Activated T-cell treated with anti-CD3 and anti-CD28 coated beads, Interleukin-2, amount 50 U/mL, for 1 hour (primary cell): ENCODE results near the gene NOB1.
"Not testable (repeated sequence)": the region's sequence is repeated elsewhere in the genome, so short reads cannot be mapped to it uniquely, and the experiment has no call there.

Source experiments
- DNase-seq: peaks from one replicate; pipeline ENCODE4 v3.0.0-alpha.2; 2020

The NOB1 gene

DNA sequence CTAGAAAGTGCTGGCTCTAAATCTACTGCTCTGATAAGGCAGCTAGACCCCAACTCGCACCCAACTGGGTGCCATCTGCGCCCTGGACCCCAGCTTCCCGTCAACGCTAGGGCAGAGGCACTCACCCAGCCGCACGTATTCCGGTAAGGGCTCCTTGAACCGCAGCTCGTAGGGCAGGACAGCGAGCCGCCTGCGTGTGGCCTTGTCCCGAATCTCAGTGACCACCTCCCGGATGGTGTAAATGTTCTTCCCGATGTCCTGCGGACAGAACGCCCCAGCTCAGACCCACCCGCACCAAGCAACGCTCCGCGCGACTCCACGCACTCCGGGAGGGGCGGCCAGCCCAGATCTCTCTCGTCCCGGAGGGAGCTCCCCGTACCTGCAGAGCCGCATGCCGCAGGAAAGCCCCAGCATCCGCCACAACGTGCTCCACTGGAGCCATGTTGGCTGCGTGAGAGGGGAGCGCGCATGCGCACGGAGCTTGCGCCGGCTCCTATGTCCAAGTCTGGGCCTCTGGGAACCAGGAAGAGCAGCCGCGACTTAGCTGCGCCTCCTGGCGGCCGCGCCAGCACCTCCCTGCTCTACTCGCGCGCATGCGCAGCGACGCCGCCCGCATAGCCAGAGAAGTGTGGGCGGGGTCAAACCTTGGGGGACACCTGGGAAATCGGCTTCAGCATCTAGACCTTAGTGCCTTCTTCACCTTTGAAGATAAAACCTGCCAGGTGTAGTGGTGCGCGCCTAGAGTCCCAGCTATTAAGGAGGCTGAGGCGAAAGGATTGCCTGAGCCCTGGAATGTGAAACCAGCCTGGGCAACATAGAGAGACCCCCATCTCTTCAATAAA lies at the start of gene NOB1:
NOB1 (minus strand) TSS at position 458 of the 842 bp plus-strand sequence; CDS start at position 442, 16 bp downstream.
- peak; percentile 97 for DNase-seq

DNA sequence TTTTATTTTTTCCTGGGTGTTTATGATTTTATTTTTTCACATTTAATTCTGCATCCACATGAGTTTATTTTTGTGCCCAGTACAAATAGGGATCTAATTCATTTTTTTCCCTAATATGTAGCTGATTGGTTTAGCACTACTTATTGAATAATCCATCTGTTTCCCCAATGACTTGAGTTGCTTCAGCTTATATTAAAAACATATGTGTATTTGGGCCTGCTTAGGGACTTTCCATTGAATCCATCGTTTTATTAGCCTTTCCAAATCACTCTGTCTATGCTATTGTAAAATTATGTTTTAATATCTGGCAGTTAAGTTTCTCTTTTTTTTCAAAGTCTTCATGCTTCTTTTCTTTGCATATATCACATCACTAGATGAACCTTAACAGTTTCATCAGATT lies 49.6 kb upstream of the NOB1 start:
- no peak for DNase-seq

- no peak for DNase-seq
Measured at GRCh38 chr16:69799611-69800031, 44.9 kb upstream of the NOB1 start.

GRCh38 chr16:69798466-69798865 lies 43.7 kb upstream of the NOB1 start:
- DNase-seq: no peak

GRCh38 chr16:69796285-69797118 lies 41.8 kb upstream of the NOB1 start:
- DNase-seq: no peak

GRCh38 chr16:69794486-69794885 lies 39.8 kb upstream of the NOB1 start:
- DNase-seq: no peak

DNA sequence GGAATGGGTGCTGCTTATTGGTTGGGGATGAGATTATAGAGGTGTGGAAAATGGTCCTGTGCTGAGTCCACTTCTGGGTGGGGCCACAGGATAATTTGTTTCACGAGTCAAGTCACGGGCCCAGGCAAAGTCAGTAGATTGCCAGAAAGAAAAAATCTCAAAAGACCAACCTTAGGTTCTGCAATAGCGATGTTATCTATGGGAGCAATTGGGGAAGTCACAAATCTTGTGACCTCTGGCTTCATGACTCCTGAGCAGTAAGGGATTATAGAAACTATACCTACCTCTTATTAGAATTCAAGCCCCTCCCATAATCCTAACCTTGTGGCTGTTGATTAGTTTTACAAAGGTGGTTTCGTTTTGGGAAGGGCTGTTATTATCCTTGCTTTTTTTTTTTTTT lies 38.8 kb upstream of the NOB1 start:
- no peak for DNase-seq

GRCh38 chr16:69791391-69791847 lies 36.7 kb upstream of the NOB1 start:
- not testable (repeated sequence) for DNase-seq

DNA sequence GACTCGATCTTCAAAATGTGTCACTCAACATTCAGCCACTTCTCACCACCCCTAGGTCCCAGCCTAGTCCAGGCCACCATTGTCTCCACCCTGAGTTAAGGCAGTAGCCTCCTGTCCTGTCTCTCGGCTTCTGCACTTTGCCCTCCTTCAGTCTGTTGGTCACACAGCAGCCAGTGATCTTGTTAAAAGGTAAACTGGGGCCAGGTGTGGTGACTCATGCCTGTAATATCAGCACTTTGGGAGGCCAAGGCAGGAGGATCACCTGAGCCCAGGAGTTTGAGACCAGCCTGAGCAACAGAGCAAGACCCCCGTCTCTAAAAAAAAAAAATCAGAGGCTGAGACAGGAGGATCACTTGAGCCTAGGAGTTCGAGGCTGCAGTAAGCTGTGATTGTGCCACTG lies 33.2 kb upstream of the NOB1 start:
- DNase-seq: no peak

DNA sequence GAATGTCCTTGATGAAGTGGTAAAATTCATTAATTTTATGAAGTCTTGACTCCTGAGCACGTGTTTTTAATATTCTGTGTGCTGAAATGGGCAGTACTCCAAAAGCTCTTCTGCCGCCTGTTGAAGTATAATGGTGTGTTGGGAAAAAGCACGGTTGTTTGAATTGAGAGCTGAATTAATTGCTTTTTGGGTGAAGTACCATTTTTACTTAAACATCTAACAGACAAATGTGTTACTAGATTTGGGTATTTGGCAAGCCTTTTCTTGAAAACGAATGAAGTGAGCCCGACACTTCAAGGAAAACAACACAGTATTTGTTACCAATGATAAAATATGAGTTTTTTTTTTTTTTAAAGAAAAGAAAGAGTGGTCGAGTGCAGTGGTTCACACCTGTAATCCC lies 29.9 kb upstream of the NOB1 start:
- DNase-seq: no peak

DNA sequence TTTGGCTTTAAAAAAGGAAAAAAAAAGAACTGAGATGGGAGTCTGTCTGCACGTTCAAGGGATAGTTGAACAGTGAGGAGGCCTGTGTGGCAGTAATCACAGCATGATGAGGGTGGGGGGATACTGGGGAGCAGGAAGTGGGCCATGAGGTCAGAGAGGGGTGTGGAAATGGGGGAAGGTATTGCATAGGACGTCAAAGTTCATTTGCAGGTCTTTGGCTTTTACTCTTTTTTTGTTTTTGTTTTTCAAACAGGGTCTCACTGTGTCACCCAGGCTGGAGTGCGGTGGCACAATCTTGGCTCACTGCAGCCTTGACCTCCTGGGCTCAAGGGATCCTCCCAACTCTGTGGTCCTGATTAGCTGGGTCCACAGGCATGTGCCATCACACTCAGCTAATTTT lies 26.4 kb upstream of the NOB1 start:
- DNase-seq: no peak

DNA sequence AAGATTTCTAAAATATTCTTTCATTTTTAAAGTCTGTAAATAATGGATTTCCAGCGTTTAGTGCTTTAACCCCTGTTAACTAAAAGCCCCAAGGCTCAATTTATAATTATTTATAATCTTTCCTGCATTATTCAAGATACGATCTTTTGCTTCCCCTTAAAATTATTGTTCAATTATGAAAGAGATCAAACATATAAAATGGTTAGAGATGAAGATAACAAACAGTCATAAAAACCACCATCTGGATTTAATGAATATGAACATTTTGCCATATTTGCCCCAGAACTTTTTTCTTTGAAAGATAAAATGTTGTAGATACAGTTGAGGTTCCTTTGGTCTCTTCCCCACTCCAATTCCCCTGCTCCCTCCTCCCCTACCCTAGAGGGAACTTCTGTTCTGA lies 25.0 kb upstream of the NOB1 start:
- no peak for DNase-seq

GRCh38 chr16:69775563-69775962 lies 20.8 kb upstream of the NOB1 start:
- no peak for DNase-seq

DNA sequence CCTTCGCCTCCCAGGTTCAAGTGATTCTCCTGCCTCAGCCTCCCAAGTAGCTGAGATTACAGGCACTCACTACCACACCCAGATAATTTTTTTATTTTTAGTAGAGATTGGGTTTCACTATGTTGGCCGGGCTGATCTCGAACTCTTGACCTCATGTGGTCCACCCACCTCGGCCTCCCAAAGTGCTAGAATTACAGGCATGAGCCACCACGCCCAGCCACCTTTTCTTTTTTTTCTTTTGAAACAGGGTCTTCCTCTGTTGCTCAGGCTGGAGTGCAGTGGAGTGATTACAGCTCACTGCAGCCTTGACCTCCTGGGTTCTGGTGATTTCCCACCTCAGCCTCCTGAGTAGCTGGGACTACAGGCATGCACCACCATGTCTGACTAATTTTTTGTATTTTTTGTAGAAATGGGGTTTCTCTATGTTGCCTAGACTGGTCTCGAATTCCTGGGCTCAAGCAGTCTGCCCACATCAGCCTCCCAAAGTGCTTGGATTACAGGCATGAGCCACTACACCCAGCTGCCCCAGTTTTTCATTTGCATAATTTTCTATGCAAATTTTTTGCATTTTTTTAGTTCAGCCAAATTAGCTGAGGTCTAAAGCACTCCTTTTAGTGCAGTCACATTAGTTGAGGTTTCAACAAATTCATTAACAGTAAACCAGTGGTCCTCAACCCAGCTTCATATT lies 18.7 kb upstream of the NOB1 start:
- no peak for DNase-seq

DNA sequence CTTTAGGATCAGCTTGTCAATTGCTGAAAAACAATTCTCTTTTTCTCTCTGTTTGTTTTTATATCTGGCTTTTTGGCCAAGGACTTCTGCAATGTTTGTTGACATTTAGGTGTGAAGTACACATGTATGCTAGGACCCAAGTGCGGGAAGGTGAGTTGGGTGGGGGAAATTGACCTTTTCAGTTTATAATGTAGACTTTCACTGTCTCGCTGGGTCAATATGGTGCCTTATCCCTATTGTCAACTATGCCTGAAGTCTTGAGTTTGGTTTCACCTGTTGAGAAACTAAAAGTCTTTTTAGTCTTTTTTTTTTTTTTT lies 16.9 kb upstream of the NOB1 start:
- no peak for DNase-seq

DNA sequence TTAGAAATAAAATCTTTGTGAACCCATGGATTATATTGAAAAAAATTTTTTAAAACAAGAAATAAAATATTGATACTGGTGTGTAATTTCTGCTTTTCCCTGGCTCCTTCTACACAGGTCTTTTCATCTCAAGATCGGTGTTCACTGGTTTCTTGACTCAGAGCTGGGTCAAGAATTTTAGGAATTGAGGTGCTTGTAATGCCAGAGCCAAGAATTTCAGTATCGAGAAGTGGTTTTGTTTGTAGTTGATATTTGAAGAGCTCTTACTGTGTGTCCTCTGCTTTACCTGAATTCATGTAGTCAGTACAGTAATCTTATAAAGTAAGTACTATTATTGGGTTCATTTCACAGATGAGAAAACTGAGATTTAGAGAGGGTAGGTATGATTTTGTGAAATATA lies 14.7 kb upstream of the NOB1 start:
- DNase-seq: no peak

- DNase-seq: no peak
Measured at GRCh38 chr16:69768666-69769065, 13.9 kb upstream of the NOB1 start.

- no peak for DNase-seq
Measured at GRCh38 chr16:69767459-69768229, 12.9 kb upstream of the NOB1 start.

DNA sequence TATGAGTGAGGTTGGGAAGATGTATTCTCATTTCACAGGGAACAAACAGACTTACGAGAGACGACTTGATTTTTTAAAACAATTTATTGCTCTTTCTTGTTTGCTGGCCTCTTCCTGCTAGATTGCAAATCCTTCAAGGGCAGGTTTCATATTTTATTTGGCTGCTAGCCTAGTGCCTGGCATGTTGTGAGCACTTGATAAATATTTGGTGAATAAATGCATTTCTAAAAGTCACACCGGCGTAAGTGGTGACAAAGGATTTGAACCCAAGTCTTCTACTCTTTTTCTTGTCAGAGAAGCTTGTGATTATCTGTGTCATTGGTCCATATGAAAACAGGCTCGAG lies 8.8 kb upstream of the NOB1 start:
- DNase-seq: no peak

DNA sequence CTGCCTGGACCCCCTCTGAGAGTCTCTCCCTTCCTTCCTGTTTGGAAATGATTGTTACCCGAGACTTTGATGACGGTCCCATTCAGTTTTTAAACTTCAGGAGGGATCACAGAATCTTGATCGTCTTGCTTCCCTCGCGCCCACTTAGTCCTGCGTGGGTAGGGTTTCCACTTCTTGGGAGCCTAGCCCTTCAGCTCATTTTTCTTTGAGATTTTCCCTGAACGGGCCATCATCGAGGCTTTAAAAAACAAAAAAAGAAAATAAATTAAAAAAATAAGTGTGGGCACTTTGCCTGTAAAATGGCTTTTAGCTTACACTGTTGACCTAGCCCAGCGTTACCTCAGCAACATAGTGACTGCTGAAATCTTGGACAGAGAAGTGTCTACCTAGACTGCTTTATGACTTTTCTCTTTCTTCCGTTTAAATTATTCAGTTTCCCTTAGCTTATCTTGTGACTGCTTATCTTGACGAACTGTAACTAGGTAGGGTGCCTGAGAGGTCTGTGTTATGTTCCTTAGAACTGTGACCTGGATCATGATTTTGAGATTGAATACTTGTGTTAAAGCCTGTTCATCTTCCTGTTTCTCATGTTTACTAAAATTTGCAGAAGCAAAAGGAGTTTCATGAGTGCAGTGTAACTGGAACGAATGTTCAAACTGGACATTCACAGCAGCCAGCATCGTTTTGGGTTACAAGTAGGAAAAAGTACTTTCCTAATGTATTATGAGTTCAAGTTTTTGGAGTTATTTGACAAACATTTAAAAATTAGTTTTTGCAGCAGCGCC lies 8.3 kb upstream of the NOB1 start:
- DNase-seq: no peak

DNA sequence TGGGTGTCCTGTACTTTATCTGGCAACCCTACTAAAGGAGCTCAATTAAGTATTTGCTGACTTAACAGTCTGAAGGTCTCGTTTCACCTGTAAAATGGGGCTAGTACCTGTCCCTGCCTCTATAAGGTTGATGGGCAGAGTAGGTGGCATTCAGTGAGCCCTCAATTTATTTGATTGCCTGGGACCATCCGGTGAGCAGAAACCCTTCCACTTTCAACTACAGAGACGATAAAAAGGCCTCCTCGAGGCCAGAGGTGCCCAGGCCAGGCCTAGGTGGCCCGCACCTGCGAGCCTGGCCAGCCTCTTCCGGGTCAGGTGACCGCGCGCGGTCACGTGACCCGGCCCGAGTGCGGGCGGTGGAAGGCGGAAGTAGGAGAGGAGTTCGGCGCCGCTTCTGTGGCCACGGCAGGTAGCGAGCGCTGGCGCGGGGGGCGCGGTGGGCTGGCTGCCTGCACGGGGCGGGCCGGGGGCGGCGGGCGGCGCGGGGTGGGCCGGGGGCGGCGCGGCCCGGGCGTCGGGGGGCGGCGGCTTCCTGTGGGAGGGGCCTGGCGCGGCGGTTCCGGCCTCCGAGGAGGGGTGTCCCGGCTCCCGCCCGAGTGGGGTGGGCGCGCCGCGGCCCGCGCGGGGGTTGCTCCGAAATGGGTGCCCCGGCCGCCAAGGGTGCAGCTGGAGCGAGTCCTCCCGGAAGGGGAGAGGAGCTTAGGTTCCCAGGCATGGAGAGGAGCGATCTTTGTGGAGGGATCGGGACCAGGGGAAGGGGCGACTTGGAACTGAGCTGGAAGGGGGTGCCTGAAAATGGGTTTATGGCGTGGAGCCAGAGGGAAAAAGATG lies 7.5 kb upstream of the NOB1 start, which contains the start of gene WWP2:
WWP2 (plus strand) TSS at position 350 of the 831 bp plus-strand sequence. CDS start 24,679 bp downstream, outside the sequence.
- DNase-seq: peak; percentile 83
